KG1 (cell line): Measurements from ENCODE around the gene QSOX1.

ENCODE experiments used
- DNase-seq: peaks from one replicate; lab custom pipeline; 2025; lab: John Stamatoyannopoulos, UW

QSOX1 gene

GRCh38 chr1:180213401-180214170 is 58.9 kb downstream of the QSOX1 start:
- peak; percentile 40 for DNase-seq

GRCh38 chr1:180215856-180216625 is 61.4 kb downstream of the QSOX1 start:
- DNase-seq = no peak

- DNase-seq = no peak
Observed at GRCh38 chr1:180217006-180217405, 62.3 kb downstream of the QSOX1 start.

- no peak for DNase-seq
Observed at GRCh38 chr1:180218806-180219765, 64.4 kb downstream of the QSOX1 start.

- no peak for DNase-seq
Observed at GRCh38 chr1:180219776-180220175, 65.1 kb downstream of the QSOX1 start.

- no peak for DNase-seq
Observed at GRCh38 chr1:180221462-180221861, 66.8 kb downstream of the QSOX1 start.

GRCh38 chr1:180224902-180225301 is 70.2 kb downstream of the QSOX1 start:
- no peak for DNase-seq

GRCh38 chr1:180225403-180225802 is 70.7 kb downstream of the QSOX1 start:
- DNase-seq = no peak

GRCh38 chr1:180227861-180228647 is 73.4 kb downstream of the QSOX1 start:
- DNase-seq = no peak

GRCh38 chr1:180228648-180229482 is 74.2 kb downstream of the QSOX1 start:
- no peak for DNase-seq

- no peak for DNase-seq
Observed at GRCh38 chr1:180229483-180230415, 75.1 kb downstream of the QSOX1 start, which contains the start of gene LHX4. Gene LHX4 (plus strand): TSS chr1:180230264. CDS start chr1:180230530, 266 bp downstream.

- DNase-seq = no peak
Observed at GRCh38 chr1:180230416-180230790, 75.7 kb downstream of the QSOX1 start.

GRCh38 chr1:180230791-180231505 is 76.3 kb downstream of the QSOX1 start:
- no peak for DNase-seq

GRCh38 chr1:180231506-180231921 is 76.8 kb downstream of the QSOX1 start:
- DNase-seq = no peak

- no peak for DNase-seq
Observed at GRCh38 chr1:180231936-180232335, 77.3 kb downstream of the QSOX1 start.

- no peak for DNase-seq
Observed at GRCh38 chr1:180232521-180233043, 77.9 kb downstream of the QSOX1 start.

GRCh38 chr1:180233191-180234011 is 78.7 kb downstream of the QSOX1 start:
- no peak for DNase-seq
